K562 (cell line): Measurements from ENCODE around the gene ARHGAP29. TPM values are rescaled to one million over a fixed set of nuclear protein-coding genes. Genes with fewer than 3 reads are reported as not detected.

Experiments
- ATAC-seq: fragments of 200-7000 bp; cut with Tn5 transposase; 3 replicates; pipeline ENCODE4 v1.9.1; 2020; ENCODE audit warnings: moderate library complexity
- BruUV-seq: library from RNA; stranded (reverse); fragments of 400-500 nt; replicated peaks from 2 replicates; lab custom pipeline; 2021; lab: Mats Ljungman, UMichigan
- CTCF ChIA-PET: fragments of 300-600 bp; formaldehyde crosslinking; extraction: SDS; loops from one replicate; lab custom pipeline; 2021; ENCODE audit warnings: low intra/inter-chr PET ratio; lab: Yijun Ruan, JAX
- POLR2A ChIA-PET: fragments of 300-600, 350-650 bp; sonication (Branson Sonifier 250); formaldehyde crosslinking; extraction: SDS; loops from one replicate; lab custom pipeline; 2021; ENCODE audit warnings: antibody characterized with exemption, inconsistent platforms; lab: Yijun Ruan, JAX
- DNase-seq, 4 experiments: peaks; one replicate each; pipeline versions ENCODE4 v3.0.0 to v3.0.0-alpha.2; 2011 to 2018; ENCODE audit warnings: low spot score in 3 of 4, mixed read lengths in 3 of 4; ENCODE audit errors: extremely low read depth in 1 of 4
- FAIRE-seq: peaks from 2 replicates; lab custom pipeline; 2011; peaks lifted over from hg19 to GRCh38; lab: Jason Lieb, UNC
- H2AFZ ChIP-seq: 2 replicates; pipeline ENCODE4 v1.6.0; 2011; ENCODE audit warnings: low read depth, low read length, control low read depth, inconsistent platforms
- H3K27ac ChIP-seq: fragments of 200-600 bp; 3 replicates; pipeline ENCODE4 v1.8.0; 2011; ENCODE audit warnings: low read depth, mild to moderate bottlenecking, control low read depth, inconsistent platforms, low read length, moderate library complexity, mixed read lengths; ENCODE audit errors: extremely low read depth
- H3K27me3 ChIP-seq, 2 experiments: fragments of 300-600 bp in 1 of 2; 2 replicates in 1 of 2; 3 replicates in 1 of 2; pipeline versions ENCODE4 v1.6.0 to v1.8.0; 2011; ENCODE audit warnings: inconsistent platforms in 2 of 2, low read length in 2 of 2, mild to moderate bottlenecking in 1 of 2, mixed read lengths in 1 of 2, moderate library complexity in 1 of 2; ENCODE audit not compliant: control insufficient read depth in 2 of 2, insufficient read depth in 2 of 2
- H3K36me3 ChIP-seq: fragments of 300-600 bp; 3 replicates; pipeline ENCODE4 v1.8.0; 2011; ENCODE audit warnings: mild to moderate bottlenecking, low read length, inconsistent platforms; ENCODE audit not compliant: control insufficient read depth, insufficient read depth
- H3K4me1 ChIP-seq, 2 experiments: fragments of 200-600 bp in 1 of 2; replicated peaks in 1 of 2; 2 replicates in 1 of 2; 3 replicates in 1 of 2; pipeline versions ENCODE4 v1.5.1 to v1.8.0; 2011; ENCODE audit warnings: inconsistent platforms in 2 of 2, low read length in 2 of 2, mild to moderate bottlenecking in 1 of 2, mixed read lengths in 1 of 2, moderate library complexity in 1 of 2; ENCODE audit not compliant: control insufficient read depth in 2 of 2, insufficient read depth in 2 of 2
- H3K4me2 ChIP-seq: 2 replicates; pipeline ENCODE4 v1.6.1; 2011; ENCODE audit warnings: low read length, control low read depth, inconsistent platforms, mixed read lengths; ENCODE audit not compliant: insufficient read depth
- H3K4me3 ChIP-seq: fragments of 200-600 bp; sonication (generic), shearing (Covaris generic); 2 replicates; pipeline ENCODE4 v1.5.1; 2016; ENCODE audit warnings: control low read depth, inconsistent platforms
- H3K79me2 ChIP-seq: fragments of 200-600 bp; 3 replicates; pipeline ENCODE4 v1.8.0; 2011; ENCODE audit warnings: low read length, inconsistent platforms; ENCODE audit not compliant: control insufficient read depth, insufficient read depth
- H3K9ac ChIP-seq, 2 experiments: 2 replicates each; pipeline versions ENCODE4 v1.6.0 to v1.6.1; 2011; ENCODE audit warnings: low read depth in 2 of 2, low read length in 2 of 2, control low read depth in 1 of 2, inconsistent platforms in 1 of 2, mild to moderate bottlenecking in 1 of 2, mixed read lengths in 1 of 2; ENCODE audit not compliant: insufficient read depth in 1 of 2
- H3K9me1 ChIP-seq: one replicate; pipeline ENCODE4 v1.6.0; 2011; ENCODE audit warnings: inconsistent platforms, mild to moderate bottlenecking, low read length, moderate library complexity; ENCODE audit not compliant: control insufficient read depth, insufficient read depth
- H3K9me3 ChIP-seq: replicated peaks from 2 replicates; pipeline ENCODE4 v1.5.1; 2011; ENCODE audit warnings: low read depth, low read length, inconsistent platforms; ENCODE audit not compliant: control insufficient read depth, insufficient read depth
- H4K20me1 ChIP-seq: replicated peaks from 2 replicates; pipeline ENCODE4 v1.6.1; 2011; ENCODE audit warnings: low read length, inconsistent platforms, mixed read lengths; ENCODE audit not compliant: control insufficient read depth, insufficient read depth
- CREB3L1 ChIP-seq: fragments of 450-650 bp; IDR thresholded peaks from 2 replicates; pipeline ENCODE4 v1.6.1; 2014; ENCODE audit warnings: low read depth, mild to moderate bottlenecking, moderate library complexity, borderline replicate concordance
- CXXC5 ChIP-seq: fragments of 250-450 bp; sonication (Bioruptor Pico); IDR thresholded peaks from 2 replicates; pipeline ENCODE4 v1.8.0; 2022; ENCODE audit warnings: inconsistent platforms, mild to moderate bottlenecking, moderate library complexity
- E2F3 ChIP-seq: fragments of 250-450 bp; sonication (Bioruptor Pico); IDR thresholded peaks from 2 replicates; pipeline ENCODE4 v1.4.0; 2020; ENCODE audit warnings: mild to moderate bottlenecking
- EHMT2 ChIP-seq: fragments of 450-650 bp; IDR thresholded peaks from 2 replicates; pipeline ENCODE4 v1.6.1; 2018; ENCODE audit warnings: antibody characterized with exemption
- HDAC6 ChIP-seq: IDR thresholded peaks from 2 replicates; pipeline ENCODE4 v1.6.1; 2012; ENCODE audit warnings: low read depth, mild to moderate bottlenecking, control low read depth, inconsistent platforms, low read length, moderate library complexity
- MAFG ChIP-seq: fragments of 450-650 bp; conservative IDR thresholded peaks from 2 replicates; pipeline ENCODE4 v1.6.1; 2016; ENCODE audit warnings: missing genetic modification characterization, missing compliant biosample characterization
- MNT ChIP-seq, 2 experiments: fragments of 450-650 bp; conservative IDR thresholded peaks; 2 replicates each; pipeline ENCODE4 v1.6.1; 2017; ENCODE audit warnings: mild to moderate bottlenecking in 2 of 2, moderate library complexity in 2 of 2
- RBM14 ChIP-seq: fragments of 200-400 bp; formaldehyde crosslinking; IDR thresholded peaks from 2 replicates; pipeline ENCODE4 v1.6.1; 2018; ENCODE audit warnings: low read depth, mild to moderate bottlenecking, low read length, moderate library complexity, borderline replicate concordance; ENCODE audit not compliant: insufficient read depth
- SIN3B ChIP-seq: fragments of 450-650 bp; IDR thresholded peaks from 2 replicates; pipeline ENCODE4 v1.6.1; 2017; ENCODE audit warnings: low read depth, mild to moderate bottlenecking, moderate library complexity
- SMAD2 ChIP-seq: fragments of 150-350 bp; IDR thresholded peaks from 2 replicates; pipeline ENCODE4 v1.6.1; 2014; ENCODE audit warnings: low read depth, mild to moderate bottlenecking, low read length
- TRIM28 ChIP-seq: fragments of 450-650 bp; IDR thresholded peaks from 2 replicates; pipeline ENCODE4 v1.6.1; 2017
- ZNF134 ChIP-seq: fragments of 250-450 bp; sonication (Bioruptor Pico); conservative IDR thresholded peaks from 2 replicates; pipeline ENCODE4 v1.4.0; 2020
- ZNF280B ChIP-seq: fragments of 250-450 bp; sonication (Bioruptor Pico); IDR thresholded peaks from 2 replicates; pipeline ENCODE4 v1.5.1; 2021; ENCODE audit warnings: mild to moderate bottlenecking
- WGBS: fragments of 100-300 bp; shearing (Covaris generic); methylation state at CpG from one replicate; pipeline ENCODE4 v1.1.6; 2016; ENCODE audit warnings: low coverage, mixed read lengths; ENCODE audit not compliant: insufficient coverage; ENCODE audit errors: missing lambda C conversion rate; 5-methylcytosine and 5-hydroxymethylcytosine counted together
- in situ Hi-C: fragments of 300-500 bp; cut with MboI; formaldehyde crosslinking; loops from 4 replicates; pipeline ENCODE4 v1.15.0; 2018; ENCODE audit warnings: inconsistent platforms, mixed read lengths
- intact Hi-C: fragments of 100-400 bp; cut with micrococcal nuclease; formaldehyde crosslinking; loops from 2 replicates; pipeline ENCODE4 v1.14.2; 2022
- polyA plus RNA-seq, 8 experiments: library from polyadenylated mRNA; depleted of rRNA in 4 of 8; stranded (reverse) in 5 of 8; unstranded in 3 of 8; fragments of >200 nt; fragmentation: Nextera tagmentation in 2 of 8; fragmentation: Illumina TruSeq in 1 of 8; extraction: Ambion mirVana in 2 of 8; extraction: Trizol in 1 of 8; gene quantifications; 2 replicates each; pipeline versions ENCODE4 v1.2.1 to v1.2.3, GENCODE V29; 2011 to 2014; ENCODE audit warnings: inconsistent platforms in 1 of 8, missing spikeins in 1 of 8
- total RNA-seq, 7 experiments: library from RNA; depleted of rRNA in 6 of 7; stranded (reverse); fragments of >200 nt in 6 of 7; fragmentation: Illumina TruSeq in 2 of 7; extraction: Trizol in 2 of 7; gene quantifications; 2 replicates each; pipeline versions ENCODE4 v1.2.1 to v1.2.3, GENCODE V29; 2011 to 2021; ENCODE audit warnings: low replicate concordance in 1 of 7

Gene ARHGAP29
- total and polyA plus RNA-seq, 9 of the 15 experiments (the other 6 are each of a cell fraction or from before 2014, with no cell fraction given): under 0.01 to 0.13 (median 0.02) TPM; not detected in 5

- no peak for DNase-seq
- H3K36me3 ChIP-seq: no peaks in the 10 kb centered on the region
- H3K9me3 ChIP-seq: no peaks in the 10 kb centered on the region; the same call in 1 of the 2 replicates
- H3K27me3 ChIP-seq: no peaks in the 10 kb centered on the region
- no peak for ATAC-seq
- H3K9ac ChIP-seq: no peak overlapping the region
- BruUV-seq: no TSS peak
- POLR2A ChIA-PET: no interaction called here
- CTCF ChIA-PET: no interaction called here
- no peaks in the 10 kb centered on the region for H3K4me1 ChIP-seq
- H3K4me2 ChIP-seq: no peak overlapping the region
- H3K9me1 ChIP-seq: no peaks in the 10 kb centered on the region
- H4K20me1 ChIP-seq: no peaks in the 10 kb centered on the region
- intact Hi-C loops (no loop called here), in situ Hi-C loops (no loop called here)
- no peak overlapping the region for H3K4me3 ChIP-seq
- H3K27ac ChIP-seq: no peak overlapping the region
- no peak for FAIRE-seq
- H2AFZ ChIP-seq: no peak overlapping the region
- TF ChIP-seq SIN3B (no peak), RBM14 (no peak), CXXC5 (CRISPR knock-in tag) (no peak), MAFG (tag) (no peak), TRIM28 (no peak)
- 4% methylated on average over 2 of the region's 2 CpGs for WGBS
- H3K79me2 ChIP-seq: no peaks in the 10 kb centered on the region
These were observed 94.8 kb downstream of the ARHGAP29 start for GRCh38 chr1:94142583-94142982.

- CTCF ChIA-PET: no interaction called here
- TF ChIP-seq HDAC6 (no peak), EHMT2 (no peak), CREB3L1 (no peak), ZNF134 (CRISPR knock-in tag) (no peak), MNT (conservative IDR thresholded peaks at IDR 0.05) (no peak), ZNF280B (CRISPR knock-in tag) (no peak), E2F3 (CRISPR knock-in tag) (no peak), SMAD2 (no peak)
These were observed 95.4 kb downstream of the ARHGAP29 start for GRCh38 chr1:94142022-94142421.

More at GRCh38 chr1:94142022-94142421, 95.4 kb downstream of the ARHGAP29 start:
- no peaks in the 10 kb centered on the region for H3K9me3 ChIP-seq
- no peak overlapping the region for H2AFZ ChIP-seq
- intact Hi-C loops (no loop called here), in situ Hi-C loops (no loop called here)
- H3K27me3 ChIP-seq: no peaks in the 10 kb centered on the region
- H3K9me1 ChIP-seq: no peaks in the 10 kb centered on the region
- no peak overlapping the region for H3K27ac ChIP-seq
- H3K4me2 ChIP-seq: no peak overlapping the region
- no peak overlapping the region for H3K4me3 ChIP-seq
- FAIRE-seq: no peak
- H4K20me1 ChIP-seq: no peaks in the 10 kb centered on the region
- H3K9ac ChIP-seq: no peak overlapping the region
- no peak for DNase-seq
- no peaks in the 10 kb centered on the region for H3K36me3 ChIP-seq
- ATAC-seq: no peak
- no peaks in the 10 kb centered on the region for H3K79me2 ChIP-seq
- BruUV-seq: no TSS peak
- POLR2A ChIA-PET: no interaction called here
- 0% methylated on average over 1 of the region's 1 CpG for WGBS
- no peaks in the 10 kb centered on the region for H3K4me1 ChIP-seq
